Endothelial cell of umbilical vein (primary cell): ENCODE measurements around the gene HNRNPM. TPM values are rescaled to one million over a fixed set of nuclear protein-coding genes. Genes with fewer than 3 reads are reported as not detected.

Source experiments
- BruUV-seq: library from RNA; stranded (reverse); fragments of 400-500 nt; replicated peaks from 2 replicates; lab custom pipeline; 2021; lab: Mats Ljungman, UMichigan
- CTCF ChIA-PET: fragments of 300-600, 350-600 bp; sonication (Branson Sonifier 250); formaldehyde crosslinking; loops from one replicate; lab custom pipeline; 2021; ENCODE audit warnings: antibody characterized with exemption, inconsistent platforms; lab: Charles Lee
- POLR2A ChIA-PET: fragments of 300-600, 350-600 bp; sonication (Branson Sonifier 250); formaldehyde crosslinking; loops from one replicate; lab custom pipeline; 2021; ENCODE audit warnings: antibody characterized with exemption, inconsistent platforms; lab: Charles Lee
- DNase-seq: peaks from one replicate; pipeline ENCODE4 v3.0.0-alpha.2; 2011; ENCODE audit warnings: low read depth, low spot score
- FAIRE-seq: peaks from 2 replicates; lab custom pipeline; 2011; peaks lifted over from hg19 to GRCh38; lab: Jason Lieb, UNC
- H2AFZ ChIP-seq: 2 replicates; pipeline ENCODE4 v1.6.0; 2012; ENCODE audit warnings: low read depth, low read length, control low read depth, inconsistent platforms
- H3K27ac ChIP-seq: 2 replicates; pipeline ENCODE4 v1.5.1; 2011; ENCODE audit warnings: low read depth, mild to moderate bottlenecking, control low read depth, low read length, moderate library complexity; ENCODE audit not compliant: insufficient read depth
- H3K27me3 ChIP-seq, 2 experiments: 2 replicates each; pipeline versions ENCODE4 v1.6.0 to v1.6.1; 2011; ENCODE audit warnings: low read length in 2 of 2, mixed read lengths in 1 of 2; ENCODE audit not compliant: control insufficient read depth in 2 of 2, insufficient read depth in 2 of 2
- H3K36me3 ChIP-seq, 2 experiments: 2 replicates in 1 of 2; 3 replicates in 1 of 2; pipeline ENCODE4 v1.5.1; 2011; ENCODE audit warnings: low read length in 2 of 2, mild to moderate bottlenecking in 1 of 2, moderate library complexity in 1 of 2; ENCODE audit not compliant: control insufficient read depth in 2 of 2, insufficient read depth in 2 of 2; ENCODE audit errors: extremely low read depth in 1 of 2
- H3K4me1 ChIP-seq: 3 replicates; pipeline ENCODE4 v1.5.1; 2011; ENCODE audit warnings: mild to moderate bottlenecking, low read length; ENCODE audit not compliant: control insufficient read depth, insufficient read depth; ENCODE audit errors: extremely low read depth
- H3K4me2 ChIP-seq: 2 replicates; pipeline ENCODE4 v1.6.1; 2011; ENCODE audit warnings: low read length, control low read depth, mixed read lengths; ENCODE audit not compliant: insufficient read depth
- H3K4me3 ChIP-seq, 3 experiments: fragments of 200-600 bp in 1 of 3; sonication (generic), shearing (Covaris generic) in 1 of 3; replicated peaks in 1 of 3; 2 replicates each; pipeline ENCODE4 v1.5.1; 2011 to 2016; ENCODE audit warnings: control low read depth in 3 of 3, low read length in 3 of 3, mild to moderate bottlenecking in 2 of 3, inconsistent platforms in 1 of 3, low read depth in 1 of 3, moderate library complexity in 1 of 3; ENCODE audit not compliant: insufficient read depth in 1 of 3
- H3K79me2 ChIP-seq: 2 replicates; pipeline ENCODE4 v1.6.0; 2012; ENCODE audit warnings: low read length, inconsistent platforms; ENCODE audit not compliant: control insufficient read depth, insufficient read depth
- H3K9ac ChIP-seq: replicated peaks from 2 replicates; pipeline ENCODE3; 2011; ENCODE audit warnings: low read length, control low read depth; ENCODE audit not compliant: insufficient read depth; ENCODE audit errors: extremely low read depth
- H3K9me1 ChIP-seq: replicated peaks from 3 replicates; pipeline ENCODE4 v1.6.0; 2011; ENCODE audit warnings: mild to moderate bottlenecking, low read length; ENCODE audit not compliant: control insufficient read depth, insufficient read depth; ENCODE audit errors: extremely low read depth
- H3K9me3 ChIP-seq: replicated peaks from 2 replicates; pipeline ENCODE4 v1.5.1; 2012; ENCODE audit warnings: low read length, inconsistent platforms; ENCODE audit not compliant: control insufficient read depth, insufficient read depth
- H4K20me1 ChIP-seq: replicated peaks from 2 replicates; pipeline ENCODE3; 2011; ENCODE audit warnings: mild to moderate bottlenecking, low read length; ENCODE audit not compliant: control insufficient read depth, insufficient read depth; ENCODE audit errors: extremely low read depth
- EZH2 ChIP-seq: IDR thresholded peaks from 2 replicates; pipeline ENCODE4 v1.6.1; 2012; ENCODE audit warnings: borderline replicate concordance, low read depth, mild to moderate bottlenecking, moderate library complexity, low read length, inconsistent platforms; ENCODE audit not compliant: severe bottlenecking
- GATA2 ChIP-seq: IDR thresholded peaks from 2 replicates; pipeline ENCODE4 v1.7.0; 2011; ENCODE audit warnings: low read depth, mild to moderate bottlenecking, moderate library complexity, mixed read lengths, low read length; ENCODE audit not compliant: insufficient read length, insufficient read depth
- MYC ChIP-seq: IDR thresholded peaks from one replicate; pipeline ENCODE4 v1.6.1; 2011; ENCODE audit warnings: mild to moderate bottlenecking, low read depth, low read length
- POLR2A ChIP-seq: IDR thresholded peaks from 2 replicates; pipeline ENCODE4 v1.6.1; 2012; ENCODE audit warnings: low read depth, mild to moderate bottlenecking, control low read depth, low read length
- POLR2AphosphoS5 ChIP-seq: IDR thresholded peaks from 2 replicates; pipeline ENCODE4 v1.6.1; 2012; ENCODE audit warnings: low read depth, mild to moderate bottlenecking, control low read depth, low read length, moderate library complexity; ENCODE audit not compliant: insufficient read depth
- dilution Hi-C: fragments of 300-500 bp; cut with MboI; formaldehyde crosslinking; loops from one replicate; pipeline ENCODE4 v1.15.0; 2019; ENCODE audit warnings: low sequenced_read_pairs; ENCODE audit not compliant: extremely low pct_ligation_motif_present
- intact Hi-C: fragments of 100-400 bp; cut with micrococcal nuclease; formaldehyde crosslinking; loops from one replicate; pipeline ENCODE4 v1.10.0; 2022
- polyA plus RNA-seq, 4 experiments: library from polyadenylated mRNA; depleted of rRNA in 3 of 4; stranded (reverse) in 3 of 4; unstranded in 1 of 4; fragments of >200 nt; gene quantifications; 2 replicates each; pipeline versions ENCODE4 v1.2.1 to v1.2.3, GENCODE V29; 2011 to 2012; ENCODE audit warnings: missing spikeins in 1 of 4
- total RNA-seq: library from RNA; stranded (reverse); gene quantifications from 2 replicates; pipeline ENCODE4 v1.2.3, GENCODE V29; 2021
- TF ChIP-seq, protein P1 (sequence below), 2 donors: IDR thresholded peaks; 1 replicate in 1 of 2; 2 replicates in 1 of 2; pipeline ENCODE4 v1.5.1; 2011; ENCODE audit warnings: low read length in 2 of 2, mild to moderate bottlenecking in 2 of 2, moderate library complexity in 2 of 2, control low read depth in 1 of 2, inconsistent platforms in 1 of 2, low read depth in 1 of 2; ENCODE audit not compliant: insufficient read depth in 1 of 2; ENCODE audit errors: extremely low read depth in 1 of 2
- TF ChIP-seq, protein P2 (sequence below): IDR thresholded peaks from 2 replicates; pipeline ENCODE4 v1.6.1; 2011; ENCODE audit not compliant: insufficient read depth, insufficient read length

HNRNPM gene
- total and polyA plus RNA-seq, 2 donors (not counting 3 experiments of a cell fraction or from before 2014, with no cell fraction given), result 244 to 301 TPM

DNA sequence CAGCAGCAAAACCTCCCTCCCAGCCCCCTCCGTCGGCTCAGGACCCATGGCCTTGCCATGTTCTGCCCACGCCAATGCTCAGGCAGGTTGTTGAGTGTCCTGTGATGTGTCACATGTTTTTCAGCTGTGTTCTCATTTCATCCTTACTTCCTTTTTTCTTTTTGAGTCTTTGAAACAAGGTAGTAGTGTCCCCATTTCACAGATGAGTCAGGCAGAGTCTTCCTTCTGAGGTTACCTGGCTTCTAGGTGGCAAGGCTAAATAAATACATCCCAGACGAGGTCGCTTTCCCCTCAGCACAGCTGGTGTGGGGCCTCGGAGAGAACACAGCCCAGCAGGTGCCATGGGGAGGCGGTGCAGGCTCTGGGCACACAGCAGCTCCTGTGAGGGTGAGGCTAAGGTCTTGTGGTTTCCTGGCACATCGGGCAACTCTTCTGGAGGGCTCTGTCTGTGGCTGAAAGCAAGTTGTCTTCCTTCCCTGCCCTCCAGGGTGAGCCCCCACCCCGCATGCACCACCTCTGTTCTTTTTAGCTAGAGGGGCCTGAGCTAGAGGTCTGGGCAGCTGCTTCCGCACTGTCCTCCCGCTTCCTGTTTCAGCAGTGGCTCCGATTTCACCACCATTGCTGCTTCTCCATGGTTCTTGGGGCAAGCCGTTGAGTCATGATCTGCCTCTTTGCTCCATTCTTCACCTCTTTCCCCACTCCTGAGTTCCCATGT, 42.5 kb downstream of the HNRNPM start:
- H2AFZ ChIP-seq, result no peak overlapping the region
- H3K4me2 ChIP-seq, result no peak overlapping the region
- H3K4me3 ChIP-seq, result no peak overlapping the region
- no peaks in the 10 kb centered on the region for H3K9me3 ChIP-seq
- H3K9ac ChIP-seq, result no peak overlapping the region
- CTCF ChIA-PET, result no interaction called here
- H3K4me1 ChIP-seq, result no peaks in the 10 kb centered on the region
- peaks cover 35 to 58% of the 10 kb centered on the region in 2 experiments for H3K36me3 ChIP-seq
- POLR2A ChIA-PET, result no interaction called here
- dilution Hi-C loops (no loop called here), intact Hi-C loops (no loop called here)
- FAIRE-seq, result no peak
- H3K9me1 ChIP-seq, result no peaks in the 10 kb centered on the region
- no peak overlapping the region for H3K27ac ChIP-seq
- peaks cover under 1% of the 10 kb centered on the region for H4K20me1 ChIP-seq
- H3K27me3 ChIP-seq, result no peaks in the 10 kb centered on the region
- H3K79me2 ChIP-seq, result peaks cover 9% of the 10 kb centered on the region
- BruUV-seq, result no TSS peak
- no peak for DNase-seq
- TF ChIP-seq, protein P1, sequence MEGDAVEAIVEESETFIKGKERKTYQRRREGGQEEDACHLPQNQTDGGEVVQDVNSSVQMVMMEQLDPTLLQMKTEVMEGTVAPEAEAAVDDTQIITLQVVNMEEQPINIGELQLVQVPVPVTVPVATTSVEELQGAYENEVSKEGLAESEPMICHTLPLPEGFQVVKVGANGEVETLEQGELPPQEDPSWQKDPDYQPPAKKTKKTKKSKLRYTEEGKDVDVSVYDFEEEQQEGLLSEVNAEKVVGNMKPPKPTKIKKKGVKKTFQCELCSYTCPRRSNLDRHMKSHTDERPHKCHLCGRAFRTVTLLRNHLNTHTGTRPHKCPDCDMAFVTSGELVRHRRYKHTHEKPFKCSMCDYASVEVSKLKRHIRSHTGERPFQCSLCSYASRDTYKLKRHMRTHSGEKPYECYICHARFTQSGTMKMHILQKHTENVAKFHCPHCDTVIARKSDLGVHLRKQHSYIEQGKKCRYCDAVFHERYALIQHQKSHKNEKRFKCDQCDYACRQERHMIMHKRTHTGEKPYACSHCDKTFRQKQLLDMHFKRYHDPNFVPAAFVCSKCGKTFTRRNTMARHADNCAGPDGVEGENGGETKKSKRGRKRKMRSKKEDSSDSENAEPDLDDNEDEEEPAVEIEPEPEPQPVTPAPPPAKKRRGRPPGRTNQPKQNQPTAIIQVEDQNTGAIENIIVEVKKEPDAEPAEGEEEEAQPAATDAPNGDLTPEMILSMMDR (IDR thresholded peaks at IDR 0.05; ENCODE audit: extremely low read depth in 1 of 2, insufficient read depth in 1 of 2, low read depth in 1 of 2, low read length in 2 of 2), result no peak
- TF ChIP-seq POLR2AphosphoS5 (no peak), MYC (no peak), POLR2A (no peak), EZH2 (no peak), GATA2 (no peak)
- TF ChIP-seq, protein P2, sequence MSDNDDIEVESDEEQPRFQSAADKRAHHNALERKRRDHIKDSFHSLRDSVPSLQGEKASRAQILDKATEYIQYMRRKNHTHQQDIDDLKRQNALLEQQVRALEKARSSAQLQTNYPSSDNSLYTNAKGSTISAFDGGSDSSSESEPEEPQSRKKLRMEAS, result no peak
